ENCODE measurements around the gene MYBPHL. TPM values are rescaled to one million over a fixed set of nuclear protein-coding genes. Genes with fewer than 3 reads are reported as not detected.

The MYBPHL gene
- polyA plus RNA-seq (2012; ENCODE audit: missing spikeins), result not detected

GRCh38 chr1:109306832-109307273 is at the start of gene MYBPHL:
Gene MYBPHL, minus strand, starts transcription at chr1:109307011. Its CDS starts 20 bp downstream, at chr1:109306991.
- TF ChIP-seq POLR2A (IDR thresholded peaks at IDR 0.05; ENCODE audit: low read depth, low read length), result no peak
- TF ChIP-seq TAF1 (IDR thresholded peaks at IDR 0.05; ENCODE audit: borderline replicate concordance, low read depth, low read length), result no peak
- no peak for TF ChIP-seq POLR2AphosphoS5 (IDR thresholded peaks at IDR 0.05; ENCODE audit: low read depth, low read length)
- no peak for FAIRE-seq
- no peak for DNase-seq (ENCODE audit: insufficient read length)

DNA sequence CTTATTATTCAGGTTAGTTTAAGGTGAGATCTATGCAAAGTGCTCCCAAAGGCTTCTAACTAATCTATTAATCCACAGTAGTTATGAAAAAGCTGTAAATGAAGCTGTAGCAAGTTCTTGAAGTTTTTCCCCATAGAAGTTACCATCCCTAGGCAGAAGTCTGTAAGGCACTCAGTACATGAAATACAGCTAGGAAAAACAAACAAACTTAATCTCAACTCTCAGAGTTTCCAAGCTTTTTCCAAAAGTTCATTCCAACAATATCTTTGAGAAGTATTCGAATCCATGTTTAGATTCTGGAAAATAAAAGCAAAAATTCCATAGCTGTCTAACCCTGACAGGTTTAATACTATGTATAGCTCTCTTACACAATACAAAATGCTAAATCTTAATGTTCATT is 49.7 kb upstream of the MYBPHL start:
- FAIRE-seq (no peak), DNase-seq (ENCODE audit: insufficient read length) (no peak)
- TF ChIP-seq TAF1 (IDR thresholded peaks at IDR 0.05; ENCODE audit: borderline replicate concordance, low read depth, low read length), result no peak
- TF ChIP-seq POLR2AphosphoS5 (IDR thresholded peaks at IDR 0.05; ENCODE audit: low read depth, low read length), result no peak
- no peak for TF ChIP-seq POLR2A (IDR thresholded peaks at IDR 0.05; ENCODE audit: low read depth, low read length)

- no peak for TF ChIP-seq POLR2AphosphoS5 (IDR thresholded peaks at IDR 0.05; ENCODE audit: low read depth, low read length)
- TF ChIP-seq POLR2A (IDR thresholded peaks at IDR 0.05; ENCODE audit: low read depth, low read length), result no peak
- TF ChIP-seq TAF1 (IDR thresholded peaks at IDR 0.05; ENCODE audit: borderline replicate concordance, low read depth, low read length), result no peak
- FAIRE-seq (no peak), DNase-seq (ENCODE audit: insufficient read length) (no peak)
These were observed 48.1 kb upstream of the MYBPHL start for GRCh38 chr1:109354929-109355328.

DNA sequence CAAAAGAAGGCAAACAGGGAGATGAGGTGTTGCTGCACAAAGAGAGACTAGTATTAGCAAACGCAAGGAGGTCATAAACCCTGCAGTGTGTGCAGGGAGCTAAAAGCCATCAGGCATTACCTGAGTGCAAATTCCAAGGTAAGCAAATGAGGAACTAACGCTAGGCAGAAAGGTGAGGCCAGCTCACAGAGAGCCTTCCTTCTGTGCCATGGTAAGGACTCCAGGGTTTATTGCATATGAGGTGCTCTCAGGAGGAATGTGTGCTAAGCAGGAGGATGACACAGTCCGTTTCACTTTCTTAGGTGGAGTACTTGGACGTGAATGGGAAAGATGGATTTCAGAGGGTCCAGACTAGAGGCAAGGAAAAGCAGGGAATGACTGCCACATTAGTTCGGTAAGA is 44.6 kb upstream of the MYBPHL start:
- TF ChIP-seq POLR2A (IDR thresholded peaks at IDR 0.05; ENCODE audit: low read depth, low read length) (no peak), TAF1 (IDR thresholded peaks at IDR 0.05; ENCODE audit: borderline replicate concordance, low read depth, low read length) (no peak), POLR2AphosphoS5 (IDR thresholded peaks at IDR 0.05; ENCODE audit: low read depth, low read length) (no peak)
- DNase-seq (ENCODE audit: insufficient read length) (no peak), FAIRE-seq (no peak)

GRCh38 chr1:109350655-109351054 is 43.8 kb upstream of the MYBPHL start:
- FAIRE-seq (no peak), DNase-seq (ENCODE audit: insufficient read length) (no peak)
- no peak for TF ChIP-seq POLR2AphosphoS5 (IDR thresholded peaks at IDR 0.05; ENCODE audit: low read depth, low read length)
- no peak for TF ChIP-seq POLR2A (IDR thresholded peaks at IDR 0.05; ENCODE audit: low read depth, low read length)
- TF ChIP-seq TAF1 (IDR thresholded peaks at IDR 0.05; ENCODE audit: borderline replicate concordance, low read depth, low read length), result no peak

- TF ChIP-seq TAF1 (IDR thresholded peaks at IDR 0.05; ENCODE audit: borderline replicate concordance, low read depth, low read length) (no peak), POLR2A (IDR thresholded peaks at IDR 0.05; ENCODE audit: low read depth, low read length) (no peak), POLR2AphosphoS5 (IDR thresholded peaks at IDR 0.05; ENCODE audit: low read depth, low read length) (no peak)
- DNase-seq (ENCODE audit: insufficient read length), result no peak
These were observed 43.4 kb upstream of the MYBPHL start for GRCh38 chr1:109350182-109350581.

GRCh38 chr1:109347511-109347910 is 40.7 kb upstream of the MYBPHL start:
- FAIRE-seq, result no peak
- DNase-seq (ENCODE audit: insufficient read length), result no peak
- no peak for TF ChIP-seq POLR2A (IDR thresholded peaks at IDR 0.05; ENCODE audit: low read depth, low read length)
- TF ChIP-seq POLR2AphosphoS5 (IDR thresholded peaks at IDR 0.05; ENCODE audit: low read depth, low read length), result no peak

More at GRCh38 chr1:109350182-109350581, 43.4 kb upstream of the MYBPHL start:
- FAIRE-seq, result no peak

GRCh38 chr1:109341944-109342930 is 35.4 kb upstream of the MYBPHL start:
- DNase-seq (ENCODE audit: insufficient read length), result no peak
- no peak for FAIRE-seq
- no peak for TF ChIP-seq POLR2AphosphoS5 (IDR thresholded peaks at IDR 0.05; ENCODE audit: low read depth, low read length)
- no peak for TF ChIP-seq TAF1 (IDR thresholded peaks at IDR 0.05; ENCODE audit: borderline replicate concordance, low read depth, low read length)
- no peak for TF ChIP-seq POLR2A (IDR thresholded peaks at IDR 0.05; ENCODE audit: low read depth, low read length)

DNA sequence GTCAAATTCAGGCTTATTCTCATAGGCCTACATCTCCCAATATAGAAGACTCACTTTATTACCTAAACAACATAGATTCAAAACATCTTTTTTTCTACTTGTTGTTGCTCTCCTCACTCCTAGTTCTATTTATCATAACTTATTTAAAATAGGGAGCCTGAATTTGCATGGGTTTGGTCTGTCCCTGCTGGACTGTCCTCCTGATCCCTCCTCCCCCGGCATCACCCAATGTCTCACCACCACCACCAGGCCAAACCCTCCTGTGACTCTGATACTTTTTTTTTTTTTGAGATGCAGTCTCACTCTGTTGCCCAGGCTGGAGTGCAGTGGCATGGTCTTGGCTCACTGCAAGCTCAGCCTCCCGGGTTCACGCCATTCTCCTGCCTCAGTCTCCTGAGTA is 31.8 kb upstream of the MYBPHL start:
- FAIRE-seq, result no peak

GRCh38 chr1:109338091-109338490 is 31.3 kb upstream of the MYBPHL start:
- no peak for DNase-seq (ENCODE audit: insufficient read length)
- no peak for FAIRE-seq
- no peak for TF ChIP-seq POLR2A (IDR thresholded peaks at IDR 0.05; ENCODE audit: low read depth, low read length)
- TF ChIP-seq TAF1 (IDR thresholded peaks at IDR 0.05; ENCODE audit: borderline replicate concordance, low read depth, low read length), result no peak
- no peak for TF ChIP-seq POLR2AphosphoS5 (IDR thresholded peaks at IDR 0.05; ENCODE audit: low read depth, low read length)

More for the DNA sequence above, 31.8 kb upstream of the MYBPHL start:
- no peak for TF ChIP-seq POLR2AphosphoS5 (IDR thresholded peaks at IDR 0.05; ENCODE audit: low read depth, low read length)
- TF ChIP-seq TAF1 (IDR thresholded peaks at IDR 0.05; ENCODE audit: borderline replicate concordance, low read depth, low read length), result no peak
- TF ChIP-seq POLR2A (IDR thresholded peaks at IDR 0.05; ENCODE audit: low read depth, low read length), result no peak
- DNase-seq (ENCODE audit: insufficient read length), result no peak

GRCh38 chr1:109335091-109335490 is 28.3 kb upstream of the MYBPHL start:
- TF ChIP-seq POLR2A (IDR thresholded peaks at IDR 0.05; ENCODE audit: low read depth, low read length), result no peak
- no peak for TF ChIP-seq TAF1 (IDR thresholded peaks at IDR 0.05; ENCODE audit: borderline replicate concordance, low read depth, low read length)
- TF ChIP-seq POLR2AphosphoS5 (IDR thresholded peaks at IDR 0.05; ENCODE audit: low read depth, low read length), result no peak
- no peak for FAIRE-seq
- DNase-seq (ENCODE audit: insufficient read length), result no peak

GRCh38 chr1:109331113-109331512 is 24.3 kb upstream of the MYBPHL start:
- DNase-seq (ENCODE audit: insufficient read length) (no peak), FAIRE-seq (no peak)
- TF ChIP-seq POLR2A (IDR thresholded peaks at IDR 0.05; ENCODE audit: low read depth, low read length), result no peak
- TF ChIP-seq TAF1 (IDR thresholded peaks at IDR 0.05; ENCODE audit: borderline replicate concordance, low read depth, low read length), result no peak
- no peak for TF ChIP-seq POLR2AphosphoS5 (IDR thresholded peaks at IDR 0.05; ENCODE audit: low read depth, low read length)

Measured in GM12892 (cell line).